Right lobe of liver (tissue), 4 donors: ENCODE data around the gene CFAP119.
"Not testable (repeated sequence)": the region's sequence is repeated elsewhere in the genome, so short reads cannot be mapped to it uniquely, and the experiment has no call there.

Experiments used
- CTCF ChIP-seq, 4 donors: fragments of 200-600 bp in 3 of 4; fragments of 450-650 bp in 1 of 4; IDR thresholded peaks; one replicate each; pipeline versions ENCODE4 v1.5.1 to v1.8.0; 2016 to 2022; ENCODE audit warnings: antibody characterized with exemption in 4 of 4, mild to moderate bottlenecking in 2 of 4
- POLR2A ChIP-seq: fragments of 450-650 bp; IDR thresholded peaks from one replicate; pipeline ENCODE4 v1.6.1; 2017; ENCODE audit warnings: antibody characterized with exemption, mild to moderate bottlenecking
- donor health status: DM: no; HTN: no; CAD: no.
- donor health status: DM: no; HTN: no; CAD: no.
- donor health status: DM: no; HTN: yes; CAD: no.

- not testable (repeated sequence) for TF ChIP-seq CTCF (IDR thresholded peaks at IDR 0.05); POLR2A
These were observed 47.1 kb upstream of the CFAP119 start for GRCh38 chr16:30808890-30809426.
